Chondrocyte (in vitro differentiated cells): ENCODE results near the gene SLTM. TPM values are rescaled to one million over a fixed set of nuclear protein-coding genes. Genes with fewer than 3 reads are reported as not detected.

Experiments used
- DNase-seq: peaks from one replicate; pipeline ENCODE4 v3.0.0; 2021; ENCODE audit warnings: mixed read lengths, low spot score
- H3K27ac Mint-ChIP-seq: one replicate; pipeline ENCODE4 v1.8.0; 2021; ENCODE audit warnings: mild to moderate bottlenecking, moderate library complexity, mixed read lengths; ENCODE audit not compliant: unreplicated experiment
- H3K27me3 Mint-ChIP-seq: 2 replicates; pipeline ENCODE4 v1.8.0; 2021; ENCODE audit warnings: low read depth, mixed read lengths
- H3K36me3 Mint-ChIP-seq: 2 replicates; pipeline ENCODE4 v1.8.0; 2021; ENCODE audit warnings: low read depth, mixed read lengths
- H3K4me1 Mint-ChIP-seq: 2 replicates; pipeline ENCODE4 v1.8.0; 2021; ENCODE audit warnings: low read depth, mild to moderate bottlenecking, mixed read lengths
- H3K4me3 Mint-ChIP-seq: one replicate; pipeline ENCODE4 v1.8.0; 2021; ENCODE audit warnings: mild to moderate bottlenecking, moderate library complexity, mixed read lengths; ENCODE audit not compliant: unreplicated experiment
- H3K9me3 Mint-ChIP-seq: 2 replicates; pipeline ENCODE4 v1.8.0; 2021; ENCODE audit warnings: low read depth, mixed read lengths
- CTCF ChIP-seq: fragments of 200-600 bp; sonication (generic); IDR thresholded peaks from 2 replicates; pipeline ENCODE4 v1.5.0; 2021; ENCODE audit warnings: antibody characterized with exemption, mild to moderate bottlenecking, moderate library complexity
- long read RNA-seq: library from polyadenylated mRNA; stranded (forward); transcript quantifications from one replicate; pipeline ENCODE4 v2.0.0, GENCODE V29; 2021
- total RNA-seq: library from RNA; stranded (reverse); gene quantifications from 3 replicates; pipeline ENCODE4 v1.2.1, GENCODE V29; 2021

SLTM gene
- total RNA-seq, result 53.9 to 71.7 TPM (median 70.4 TPM) in 3 replicates
- long read RNA-seq, full-length matches to known transcripts, result 58 of 120 reads
- long read RNA-seq, partial matches to known transcripts, result 11 of 120 reads
- long read RNA-seq, other reads (novel, unspliced or antisense), result 51 of 120 reads

- TF ChIP-seq CTCF, result peak; percentile 65
Measured at GRCh38 chr15:58933281-58934113, at the start of gene SLTM. SLTM (minus strand) TSS chr15:58933679; CDS start chr15:58933565, 114 bp downstream.

GRCh38 chr15:58983261-58983660, 49.8 kb upstream of the SLTM start:
- H3K4me3 Mint-ChIP-seq, result no peak overlapping the region
- H3K36me3 Mint-ChIP-seq, result no peaks in the 10 kb centered on the region
- no peak overlapping the region for H3K27ac Mint-ChIP-seq
- H3K27me3 Mint-ChIP-seq, result peaks cover 18% of the 10 kb centered on the region
- no peaks in the 10 kb centered on the region for H3K9me3 Mint-ChIP-seq
- DNase-seq, result no peak
- TF ChIP-seq CTCF, result no peak
- H3K4me1 Mint-ChIP-seq, result peaks cover 6% of the 10 kb centered on the region

More at GRCh38 chr15:58933281-58934113, at the start of gene SLTM:
- DNase-seq, result peak; percentile 97
- H3K36me3 Mint-ChIP-seq, result no peaks in the 10 kb centered on the region
- peaks cover 23% of the 10 kb centered on the region for H3K4me1 Mint-ChIP-seq
- no peaks in the 10 kb centered on the region for H3K27me3 Mint-ChIP-seq
- peak within 1 kb of the TSS; percentile 96 for H3K4me3 Mint-ChIP-seq
- H3K9me3 Mint-ChIP-seq, result no peaks in the 10 kb centered on the region
- H3K27ac Mint-ChIP-seq, result peak within 1 kb of the TSS; percentile 100

- H3K4me3 Mint-ChIP-seq, result no peak overlapping the region
- peaks cover 18% of the 10 kb centered on the region for H3K27me3 Mint-ChIP-seq
Measured at GRCh38 chr15:58981808-58982475, 48.5 kb upstream of the SLTM start.

GRCh38 chr15:58980351-58980939, 47.0 kb upstream of the SLTM start:
- no peaks in the 10 kb centered on the region for H3K4me1 Mint-ChIP-seq
- no peak for DNase-seq
- no peak overlapping the region for H3K4me3 Mint-ChIP-seq
- peaks cover 15% of the 10 kb centered on the region for H3K27me3 Mint-ChIP-seq
- no peaks in the 10 kb centered on the region for H3K9me3 Mint-ChIP-seq
- H3K27ac Mint-ChIP-seq, result no peak overlapping the region
- TF ChIP-seq CTCF, result peak; percentile 90
- no peaks in the 10 kb centered on the region for H3K36me3 Mint-ChIP-seq

More at GRCh38 chr15:58981808-58982475, 48.5 kb upstream of the SLTM start:
- TF ChIP-seq CTCF, result no peak
- Mint-ChIP-seq H3K4me1 (peaks cover 1% of the 10 kb centered on the region), H3K9me3 (no peaks in the 10 kb centered on the region), H3K36me3 (no peaks in the 10 kb centered on the region), H3K27ac (no peak overlapping the region)
- DNase-seq, result no peak

- Mint-ChIP-seq H3K36me3 (no peaks in the 10 kb centered on the region), H3K27ac (no peak overlapping the region), H3K9me3 (no peaks in the 10 kb centered on the region), H3K4me1 (no peaks in the 10 kb centered on the region), H3K4me3 (no peak overlapping the region), H3K27me3 (no peaks in the 10 kb centered on the region)
- DNase-seq, result no peak
- TF ChIP-seq CTCF, result no peak
Measured at GRCh38 chr15:58977887-58978286, 44.4 kb upstream of the SLTM start.
